Measurements from ENCODE around the gene ZAP70. TPM values are rescaled to one million over a fixed set of nuclear protein-coding genes. Genes with fewer than 3 reads are reported as not detected.

ZAP70 gene
- total RNA-seq, 4 donors from 2014 or later: 11.5 to 75.1 (median 27.2) TPM

DNA sequence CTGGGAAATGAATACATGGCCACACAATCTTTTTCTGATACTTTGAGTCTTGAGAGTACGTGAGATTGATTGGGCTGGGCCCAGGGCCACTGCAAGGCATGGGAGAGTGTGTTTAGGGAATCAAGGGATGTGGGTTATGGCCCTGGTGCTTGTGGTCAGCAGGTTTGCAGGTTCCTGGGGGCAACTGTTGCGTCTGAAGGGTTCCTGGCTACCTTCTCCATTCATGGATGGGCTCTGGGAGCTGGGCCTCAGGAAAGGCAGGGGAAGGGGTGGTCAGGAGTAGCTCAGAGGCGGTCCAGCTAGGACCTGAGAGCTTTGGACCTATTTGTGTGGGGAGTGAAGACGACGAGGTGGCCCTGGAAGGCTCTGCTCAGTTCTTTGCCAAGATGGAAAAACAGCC lies 8.4 kb upstream of the ZAP70 start:
- TF ChIP-seq, protein P1, sequence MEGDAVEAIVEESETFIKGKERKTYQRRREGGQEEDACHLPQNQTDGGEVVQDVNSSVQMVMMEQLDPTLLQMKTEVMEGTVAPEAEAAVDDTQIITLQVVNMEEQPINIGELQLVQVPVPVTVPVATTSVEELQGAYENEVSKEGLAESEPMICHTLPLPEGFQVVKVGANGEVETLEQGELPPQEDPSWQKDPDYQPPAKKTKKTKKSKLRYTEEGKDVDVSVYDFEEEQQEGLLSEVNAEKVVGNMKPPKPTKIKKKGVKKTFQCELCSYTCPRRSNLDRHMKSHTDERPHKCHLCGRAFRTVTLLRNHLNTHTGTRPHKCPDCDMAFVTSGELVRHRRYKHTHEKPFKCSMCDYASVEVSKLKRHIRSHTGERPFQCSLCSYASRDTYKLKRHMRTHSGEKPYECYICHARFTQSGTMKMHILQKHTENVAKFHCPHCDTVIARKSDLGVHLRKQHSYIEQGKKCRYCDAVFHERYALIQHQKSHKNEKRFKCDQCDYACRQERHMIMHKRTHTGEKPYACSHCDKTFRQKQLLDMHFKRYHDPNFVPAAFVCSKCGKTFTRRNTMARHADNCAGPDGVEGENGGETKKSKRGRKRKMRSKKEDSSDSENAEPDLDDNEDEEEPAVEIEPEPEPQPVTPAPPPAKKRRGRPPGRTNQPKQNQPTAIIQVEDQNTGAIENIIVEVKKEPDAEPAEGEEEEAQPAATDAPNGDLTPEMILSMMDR (IDR thresholded peaks at IDR 0.05): no peak
- no peak for TF ChIP-seq POLR2A (IDR thresholded peaks at IDR 0.05)
- Histone ChIP-seq H3K27me3 (no peaks in the 10 kb centered on the region), H3K4me1 (peaks cover 0 to 12% (median 0%) of the 10 kb centered on the region in 4 donors), H3K4me3 (no peak overlapping the region), H3K27ac (no peak overlapping the region), H3K9me3 (no peaks in the 10 kb centered on the region), H3K36me3 (no peaks in the 10 kb centered on the region)
- peak in 1 of 3 donors; percentile 36 for DNase-seq

DNA sequence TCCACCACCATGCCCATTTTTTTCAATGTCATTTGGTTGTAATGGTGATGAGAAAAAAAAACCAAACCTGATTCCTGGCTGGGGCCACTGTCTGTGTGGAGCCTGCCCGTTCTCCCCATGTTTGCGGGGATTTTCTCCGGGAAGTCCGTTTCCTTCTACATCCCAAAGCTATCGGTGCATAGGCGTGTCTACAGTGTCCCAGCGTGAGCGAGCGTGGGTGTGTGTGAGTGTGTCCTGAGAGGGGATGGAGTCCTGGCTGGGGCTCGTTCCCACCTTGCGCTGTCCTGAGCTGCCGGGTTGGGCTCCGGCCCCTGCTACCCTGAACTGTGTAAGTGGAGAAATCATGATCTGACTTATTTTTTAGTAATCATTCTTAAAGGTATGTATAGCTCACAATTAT lies 7.3 kb upstream of the ZAP70 start:
- H3K4me3 ChIP-seq: no peak overlapping the region
- no peak overlapping the region for H3K27ac ChIP-seq
- TF ChIP-seq, protein P1 (IDR thresholded peaks at IDR 0.05): no peak
- no peak for TF ChIP-seq POLR2A (IDR thresholded peaks at IDR 0.05)
- DNase-seq: peak in 1 of 3 donors; percentile 31
- peaks cover 0 to 12% (median 0%) of the 10 kb centered on the region in 4 donors for H3K4me1 ChIP-seq
- H3K27me3 ChIP-seq: no peaks in the 10 kb centered on the region
- H3K36me3 ChIP-seq: no peaks in the 10 kb centered on the region
- no peaks in the 10 kb centered on the region for H3K9me3 ChIP-seq

DNA sequence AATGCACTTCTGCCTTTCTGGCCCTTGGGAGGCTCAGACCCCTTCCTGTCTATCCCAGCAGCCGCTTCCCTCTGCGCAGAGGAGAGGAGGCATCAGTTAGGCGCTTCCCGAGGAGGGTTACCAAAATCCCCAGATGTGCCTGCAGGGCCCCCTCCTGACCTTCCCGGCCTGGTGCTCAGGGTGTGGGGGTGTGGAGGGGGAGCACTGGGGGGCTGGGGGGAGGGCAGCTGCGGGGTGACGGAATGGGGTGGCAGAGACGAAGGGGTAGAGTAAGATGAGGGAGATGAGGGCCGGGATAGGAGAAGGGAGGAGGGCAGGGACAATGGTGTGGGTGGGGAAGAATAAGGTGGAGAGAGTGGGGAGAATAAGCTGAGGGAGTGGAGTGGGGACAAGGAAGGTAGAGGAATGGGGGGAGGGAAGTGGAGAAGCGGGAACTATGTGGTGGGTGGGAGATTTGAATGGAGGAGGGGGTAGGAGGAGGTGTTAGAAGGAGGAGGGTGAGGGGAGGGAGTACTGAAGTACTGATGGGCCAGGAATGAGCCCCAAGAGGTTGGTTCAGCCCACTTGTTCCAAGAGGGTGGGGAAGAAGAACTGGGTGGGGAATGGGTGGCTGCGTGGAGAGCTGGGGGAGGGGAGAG lies 6.5 kb upstream of the ZAP70 start:
- H3K36me3 ChIP-seq: no peaks in the 10 kb centered on the region
- DNase-seq: peak in 1 of 3 donors; percentile 19
- no peaks in the 10 kb centered on the region for H3K9me3 ChIP-seq
- no peak for TF ChIP-seq POLR2A (IDR thresholded peaks at IDR 0.05)
- TF ChIP-seq, protein P1 (IDR thresholded peaks at IDR 0.05): no peak
- no peak overlapping the region for H3K4me3 ChIP-seq
- peaks cover 0 to 12% (median 0%) of the 10 kb centered on the region in 4 donors for H3K4me1 ChIP-seq
- H3K27ac ChIP-seq: peak overlapping the region in 1 of 4 donors; percentile 19
- no peaks in the 10 kb centered on the region for H3K27me3 ChIP-seq

DNA sequence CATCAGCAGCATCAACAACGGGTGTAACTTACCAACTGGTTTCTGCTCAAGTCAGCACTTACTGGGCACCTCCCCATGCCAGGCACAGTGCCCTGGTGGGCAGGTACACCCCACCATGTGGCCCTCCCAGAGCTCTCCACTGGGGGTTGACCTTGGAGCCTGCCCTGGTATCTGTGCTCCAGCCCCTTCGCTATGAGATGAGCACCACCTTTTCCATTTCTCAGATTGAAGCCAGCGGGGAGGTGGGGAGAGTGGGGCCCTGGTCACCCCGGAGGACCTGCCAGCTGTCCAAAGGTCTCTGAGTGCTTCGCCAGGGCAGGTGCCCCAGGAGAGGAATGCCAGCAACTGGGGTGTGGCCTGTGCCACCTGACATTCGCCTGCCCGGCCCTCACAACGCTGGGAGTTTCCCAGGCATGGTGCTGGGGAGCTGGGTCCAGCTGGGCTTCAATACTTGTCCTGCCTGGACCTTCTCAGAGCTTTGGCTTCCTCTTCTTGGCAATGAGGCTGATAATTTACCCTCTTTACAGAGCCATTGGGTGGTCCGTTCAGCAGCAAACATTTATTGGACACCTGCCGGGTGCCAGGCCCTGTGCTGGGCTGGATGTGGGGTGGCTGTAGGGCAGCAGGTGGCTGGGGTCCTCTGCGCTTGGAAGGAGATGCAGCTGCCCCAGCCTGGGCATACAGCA lies 5.9 kb upstream of the ZAP70 start:
- H3K27ac ChIP-seq: peak overlapping the region in 1 of 4 donors; percentile 19
- H3K36me3 ChIP-seq: no peaks in the 10 kb centered on the region
- TF ChIP-seq, protein P1 (IDR thresholded peaks at IDR 0.05): no peak
- no peak for TF ChIP-seq POLR2A (IDR thresholded peaks at IDR 0.05)
- no peaks in the 10 kb centered on the region for H3K9me3 ChIP-seq
- peaks cover 0 to 12% (median 0%) of the 10 kb centered on the region in 4 donors for H3K4me1 ChIP-seq
- no peak overlapping the region for H3K4me3 ChIP-seq
- no peaks in the 10 kb centered on the region for H3K27me3 ChIP-seq
- DNase-seq: peak in 2 of 3 donors; percentile 77 to 80

DNA sequence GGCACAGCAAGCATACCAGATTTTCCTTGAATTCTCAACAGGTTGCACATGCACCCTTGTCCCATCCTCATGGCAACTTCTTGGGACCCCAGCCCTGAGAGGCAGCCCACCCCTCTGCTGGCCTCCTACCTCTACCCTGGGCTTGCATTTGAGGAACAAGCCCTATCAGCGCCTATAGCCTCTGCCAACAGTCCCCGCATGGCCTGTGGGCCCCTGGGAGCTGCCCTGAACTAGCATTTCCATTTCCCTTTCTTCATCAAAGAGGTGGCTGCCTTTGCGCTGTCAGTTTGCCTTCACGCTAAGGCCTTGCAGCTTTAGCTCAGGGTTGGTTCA lies 5.4 kb upstream of the ZAP70 start:
- peak in 2 of 3 donors; percentile 29 to 41 for DNase-seq
- Histone ChIP-seq H3K27me3 (no peaks in the 10 kb centered on the region), H3K4me1 (peaks cover 0 to 12% (median 0%) of the 10 kb centered on the region in 4 donors), H3K4me3 (no peak overlapping the region), H3K27ac (no peak overlapping the region), H3K9me3 (no peaks in the 10 kb centered on the region), H3K36me3 (no peaks in the 10 kb centered on the region)
- TF ChIP-seq, protein P1 (IDR thresholded peaks at IDR 0.05): no peak
- no peak for TF ChIP-seq POLR2A (IDR thresholded peaks at IDR 0.05)
